HG03432 (cell line): Measurements from ENCODE around the gene GPR42.

Experiments used
- ATAC-seq: cut with Tn5 transposase; IDR thresholded peaks from one replicate; pipeline ENCODE4 v1.9.1; 2021; ENCODE audit warnings: mild to moderate bottlenecking, moderate library complexity; ENCODE audit not compliant: unreplicated experiment

The GPR42 gene

GRCh38 chr19:35370722-35371121 is at the start of gene GPR42:
Gene GPR42, plus strand, starts transcription at chr19:35371068. Its CDS starts 292 bp downstream, at chr19:35371360.
- ATAC-seq, result no peak

GRCh38 chr19:35321291-35321690 is 49.6 kb upstream of the GPR42 start:
- no peak for ATAC-seq

GRCh38 chr19:35322014-35322413 is 48.9 kb upstream of the GPR42 start:
- no peak for ATAC-seq

- ATAC-seq, result no peak
Measured at GRCh38 chr19:35327642-35328041, 43.2 kb upstream of the GPR42 start.

- ATAC-seq, result peak; percentile 34
Measured at GRCh38 chr19:35328851-35329285, 42.0 kb upstream of the GPR42 start, which contains the start of gene CD22. Gene CD22, plus strand, starts transcription at chr19:35329187. Its CDS starts 2,854 bp downstream, at chr19:35332041.

- peak; percentile 11 for ATAC-seq
Measured at GRCh38 chr19:35329323-35329722, 41.5 kb upstream of the GPR42 start.

GRCh38 chr19:35330475-35330874 is 40.4 kb upstream of the GPR42 start:
- peak; percentile 53 for ATAC-seq

GRCh38 chr19:35331551-35332214 is 39.2 kb upstream of the GPR42 start:
- no peak for ATAC-seq

GRCh38 chr19:35332817-35333216 is 38.1 kb upstream of the GPR42 start:
- no peak for ATAC-seq

- no peak for ATAC-seq
Measured at GRCh38 chr19:35334144-35334753, 36.6 kb upstream of the GPR42 start.

GRCh38 chr19:35336166-35336955 is 34.5 kb upstream of the GPR42 start:
- ATAC-seq, result no peak

- ATAC-seq, result no peak
Measured at GRCh38 chr19:35337097-35337983, 33.5 kb upstream of the GPR42 start.

- ATAC-seq, result no peak
Measured at GRCh38 chr19:35337984-35338296, 32.9 kb upstream of the GPR42 start.

- ATAC-seq, result no peak
Measured at GRCh38 chr19:35340431-35340830, 30.4 kb upstream of the GPR42 start.

GRCh38 chr19:35341006-35341405 is 29.9 kb upstream of the GPR42 start:
- no peak for ATAC-seq

GRCh38 chr19:35341565-35342225 is 29.2 kb upstream of the GPR42 start:
- ATAC-seq, result no peak

- no peak for ATAC-seq
Measured at GRCh38 chr19:35342430-35342829, 28.4 kb upstream of the GPR42 start.

GRCh38 chr19:35344511-35345031 is 26.3 kb upstream of the GPR42 start:
- ATAC-seq, result no peak

- ATAC-seq, result no peak
Measured at GRCh38 chr19:35345671-35346111, 25.2 kb upstream of the GPR42 start.
